Measurements from ENCODE around the gene FAM107A.

- TF ChIP-seq POLR2AphosphoS5 (IDR thresholded peaks at IDR 0.05; ENCODE audit: borderline replicate concordance, low read depth, low read length) = no peak
- TF ChIP-seq EZH2 (IDR thresholded peaks at IDR 0.05) = no peak
Measured at GRCh38 chr3:58622892-58623291, 45.7 kb upstream of the FAM107A start.

All from SK-N-MC (cell line).